Transverse colon (tissue), 4 donors: Measurements from ENCODE around the gene AK2. TPM values are rescaled to one million over a fixed set of nuclear protein-coding genes. Genes with fewer than 3 reads are reported as not detected.
"Not testable (repeated sequence)": the region's sequence is repeated elsewhere in the genome, so short reads cannot be mapped to it uniquely, and the experiment has no call there.

Experiments used
- DNase-seq: peaks from one replicate; pipeline ENCODE4 v3.0.0-alpha.2; 2019
- H3K27ac ChIP-seq, 4 donors: fragments of 200-600 bp; sonication (generic); 2 replicates each; pipeline ENCODE4 v1.5.1; 2016 to 2018; ENCODE audit warnings: inconsistent platforms in 4 of 4
- H3K27me3 ChIP-seq: fragments of 200-600 bp; sonication (generic); 2 replicates; pipeline ENCODE4 v1.5.1; 2017; ENCODE audit warnings: inconsistent platforms
- H3K36me3 ChIP-seq, 4 donors: fragments of 200-600 bp; sonication (generic); 2 replicates each; pipeline ENCODE4 v1.5.1; 2017 to 2019; ENCODE audit warnings: inconsistent platforms in 4 of 4
- H3K4me1 ChIP-seq, 4 donors: fragments of 200-600 bp; sonication (generic); 2 replicates each; pipeline ENCODE4 v1.5.1; 2017 to 2020; ENCODE audit warnings: inconsistent platforms in 4 of 4
- H3K4me3 ChIP-seq, 4 donors: fragments of 200-600 bp; sonication (generic); 1 replicate in 1 of 4; 2 replicates in 3 of 4; pipeline versions ENCODE4 v1.5.1 to v1.6.1; 2017 to 2019; ENCODE audit warnings: inconsistent platforms in 4 of 4
- H3K9me3 ChIP-seq, 2 donors: fragments of 200-600 bp; sonication (generic); 2 replicates each; pipeline ENCODE4 v1.5.1; 2017 to 2019; ENCODE audit warnings: inconsistent platforms in 2 of 2
- EP300 ChIP-seq: sonication (generic); formaldehyde crosslinking; IDR thresholded peaks from one replicate; pipeline ENCODE4 v1.6.1; 2017; ENCODE audit warnings: antibody characterized with exemption, low read depth
- POLR2A ChIP-seq: fragments of 450-650 bp; IDR thresholded peaks from one replicate; pipeline ENCODE4 v1.6.1; 2016; ENCODE audit warnings: antibody characterized with exemption, mild to moderate bottlenecking, moderate library complexity
- POLR2AphosphoS5 ChIP-seq, 3 donors: sonication (generic); formaldehyde crosslinking; IDR thresholded peaks; one replicate each; pipeline ENCODE4 v1.6.1; 2016; ENCODE audit warnings: antibody characterized with exemption in 3 of 3
- WGBS, 2 donors: methylation state at CpG; one replicate each; pipeline ENCODE4 v1.1.5; 2018; ENCODE audit warnings: low coverage in 1 of 2; 5-methylcytosine and 5-hydroxymethylcytosine counted together
- in situ Hi-C, 4 donors: fragments of 200-750 bp; cut with MboI; loops; one replicate each; pipeline versions ENCODE4 v1.15.0 to v1.15.1; 2017; ENCODE audit warnings: low sequenced_read_pairs in 3 of 4, low pct_ligation_motif_present in 1 of 4, low pct_unique_long_range_greater_than_20kb in 1 of 4
- intact Hi-C: fragments of 100-400 bp; cut with DNase I; formaldehyde crosslinking; loops from one replicate; pipeline ENCODE4 v1.15.1; 2023; ENCODE audit warnings: low total_unique reads
- total RNA-seq, 4 donors: library from RNA; depleted of rRNA; stranded (reverse); fragments of >200 nt; gene quantifications; one replicate each; pipeline ENCODE4 v1.1.0, GENCODE V29; 2016
- TF ChIP-seq, protein P1 (sequence below), 5 experiments: fragments of 200-600 bp in 3 of 5; fragments of 450-650 bp in 2 of 5; sonication (generic) in 3 of 5; IDR thresholded peaks; 1 replicate in 2 of 5; 2 replicates in 3 of 5; pipeline ENCODE4 v1.5.1; 2016 to 2017; ENCODE audit warnings: antibody characterized with exemption in 5 of 5, inconsistent platforms in 3 of 5, mild to moderate bottlenecking in 2 of 5, moderate library complexity in 1 of 5

Gene AK2
- total RNA-seq, 4 donors from 2014 or later: 209 to 296 (median 211) TPM

DNA sequence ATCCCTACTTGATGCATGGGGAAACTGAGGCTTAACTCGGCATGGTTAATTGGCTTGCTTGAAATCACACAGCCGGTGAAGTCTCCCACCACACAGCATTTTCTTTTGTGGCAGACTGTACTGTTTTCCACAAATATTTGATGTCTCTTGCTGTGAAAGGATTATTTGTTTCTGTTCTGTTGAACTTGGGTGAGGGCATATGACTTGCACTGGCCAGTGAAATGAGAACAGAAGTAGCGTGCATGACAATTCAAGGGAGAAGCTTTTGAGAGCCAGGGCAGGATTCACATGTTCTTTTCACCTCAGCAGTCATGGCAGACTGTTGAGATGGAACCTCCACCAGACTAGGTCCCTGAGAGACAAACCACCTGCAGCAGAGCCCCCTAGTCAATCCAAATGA lies 11.7 kb upstream of the AK2 start:
- DNase-seq: no peak
- TF ChIP-seq POLR2AphosphoS5 (IDR thresholded peaks at IDR 0.05): no peak
- TF ChIP-seq POLR2A: no peak
- TF ChIP-seq, protein P1, sequence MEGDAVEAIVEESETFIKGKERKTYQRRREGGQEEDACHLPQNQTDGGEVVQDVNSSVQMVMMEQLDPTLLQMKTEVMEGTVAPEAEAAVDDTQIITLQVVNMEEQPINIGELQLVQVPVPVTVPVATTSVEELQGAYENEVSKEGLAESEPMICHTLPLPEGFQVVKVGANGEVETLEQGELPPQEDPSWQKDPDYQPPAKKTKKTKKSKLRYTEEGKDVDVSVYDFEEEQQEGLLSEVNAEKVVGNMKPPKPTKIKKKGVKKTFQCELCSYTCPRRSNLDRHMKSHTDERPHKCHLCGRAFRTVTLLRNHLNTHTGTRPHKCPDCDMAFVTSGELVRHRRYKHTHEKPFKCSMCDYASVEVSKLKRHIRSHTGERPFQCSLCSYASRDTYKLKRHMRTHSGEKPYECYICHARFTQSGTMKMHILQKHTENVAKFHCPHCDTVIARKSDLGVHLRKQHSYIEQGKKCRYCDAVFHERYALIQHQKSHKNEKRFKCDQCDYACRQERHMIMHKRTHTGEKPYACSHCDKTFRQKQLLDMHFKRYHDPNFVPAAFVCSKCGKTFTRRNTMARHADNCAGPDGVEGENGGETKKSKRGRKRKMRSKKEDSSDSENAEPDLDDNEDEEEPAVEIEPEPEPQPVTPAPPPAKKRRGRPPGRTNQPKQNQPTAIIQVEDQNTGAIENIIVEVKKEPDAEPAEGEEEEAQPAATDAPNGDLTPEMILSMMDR (IDR thresholded peaks at IDR 0.05): no peak
- TF ChIP-seq EP300: no peak
- in situ Hi-C loops (no loop called here), intact Hi-C loops (no loop called here)
- Histone ChIP-seq H3K9me3 (no peaks in the 10 kb centered on the region), H3K36me3 (no peaks in the 10 kb centered on the region), H3K4me3 (no peak overlapping the region), H3K27ac (peak overlapping the region in 1 of 4 donors; percentile 30), H3K27me3 (no peaks in the 10 kb centered on the region), H3K4me1 (peaks cover 3 to 27% (median 5%) of the 10 kb centered on the region in 4 donors)
- WGBS, 2 donors: 57 to 83% methylated on average over 1 to 3 of the region's 3 CpGs

DNA sequence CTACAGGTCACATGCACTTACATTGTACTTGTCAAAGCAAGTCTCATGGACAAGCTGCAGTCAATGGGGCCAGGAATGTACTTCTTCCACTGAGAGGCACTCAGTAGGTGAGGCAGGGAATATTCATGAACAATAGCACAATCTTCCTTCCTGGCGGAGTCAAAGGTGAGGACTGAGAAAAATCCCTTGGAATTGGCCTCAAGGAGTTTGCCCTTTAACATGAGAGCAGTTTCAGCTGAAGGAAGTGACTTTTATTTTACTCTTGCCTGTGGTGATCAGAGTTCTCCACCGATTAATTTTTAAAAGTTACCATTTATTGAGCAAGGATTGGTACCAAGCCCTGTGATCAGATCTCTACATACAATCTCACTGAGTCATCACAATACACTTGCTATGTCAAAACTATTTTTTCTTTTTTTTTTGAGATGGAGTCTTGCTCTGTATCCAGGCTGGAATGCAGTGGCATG lies 11.2 kb upstream of the AK2 start:
- Histone ChIP-seq H3K4me1 (peaks cover 3 to 27% (median 5%) of the 10 kb centered on the region in 4 donors), H3K4me3 (no peak overlapping the region), H3K9me3 (no peaks in the 10 kb centered on the region), H3K36me3 (no peaks in the 10 kb centered on the region), H3K27ac (peak overlapping the region in 2 of 4 donors; percentile 2 to 30), H3K27me3 (no peaks in the 10 kb centered on the region)
- 76 to 84% methylated on average over 2 of the region's 2 CpGs for WGBS, 2 donors
- TF ChIP-seq, protein P1 (IDR thresholded peaks at IDR 0.05): no peak
- TF ChIP-seq EP300 (no peak), POLR2AphosphoS5 (IDR thresholded peaks at IDR 0.05) (no peak), POLR2A (no peak)
- DNase-seq: no peak
- intact Hi-C loops (no loop called here), in situ Hi-C loops (no loop called here)

DNA sequence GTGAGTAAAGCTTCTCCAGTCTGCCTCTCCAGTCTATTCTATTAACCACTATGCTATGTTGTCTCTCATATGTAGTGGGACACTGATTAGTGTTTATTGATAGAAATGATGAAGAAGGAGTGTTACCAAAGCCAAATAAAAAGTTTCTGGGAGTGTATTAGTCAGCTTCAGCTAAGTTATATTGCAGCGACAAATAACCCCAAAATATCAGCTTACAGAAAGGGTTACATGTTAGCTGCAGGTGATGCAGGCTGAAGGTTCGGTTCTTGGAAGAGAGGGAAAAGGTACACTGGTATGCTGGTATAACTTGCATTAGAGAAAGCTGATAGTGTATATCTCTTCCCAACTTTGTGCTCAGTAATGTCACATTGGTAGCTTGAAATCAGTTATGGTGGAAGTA lies 10.6 kb upstream of the AK2 start:
- in situ Hi-C loops: no loop called here

DNA sequence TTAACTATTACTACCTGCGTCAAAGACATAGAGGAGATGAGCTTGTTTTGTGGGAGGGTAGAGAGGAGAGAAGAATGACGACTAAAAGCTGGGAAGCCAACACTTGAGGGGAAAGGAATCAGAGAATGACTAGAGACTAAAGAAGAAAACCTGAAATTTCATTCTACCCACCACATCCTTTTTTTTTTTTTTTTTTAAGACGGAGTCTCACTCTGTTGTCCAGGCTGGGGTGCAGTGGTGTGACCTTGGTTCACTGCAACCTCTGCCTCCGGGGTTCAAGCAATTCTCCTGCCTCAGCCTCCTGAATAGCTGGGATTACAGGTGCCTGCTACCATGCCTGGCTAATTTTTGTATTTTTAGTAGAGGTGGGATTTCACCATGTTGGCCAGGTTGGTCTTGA lies 9.6 kb upstream of the AK2 start:
- H3K36me3 ChIP-seq, H3K4me3 ChIP-seq, H3K27ac ChIP-seq, H3K27me3 ChIP-seq, DNase-seq, intact Hi-C loops, H3K9me3 ChIP-seq, in situ Hi-C loops: not testable (repeated sequence)
- peaks cover 3 to 27% (median 5%) of the 10 kb centered on the region in 4 donors for H3K4me1 ChIP-seq
- 89 to 90% methylated on average over 2 to 4 of the region's 4 CpGs for WGBS, 2 donors

More for the DNA sequence above, 10.6 kb upstream of the AK2 start:
- no peaks in the 10 kb centered on the region for H3K9me3 ChIP-seq
- no peaks in the 10 kb centered on the region for H3K27me3 ChIP-seq
- no peak for DNase-seq
- no peaks in the 10 kb centered on the region for H3K36me3 ChIP-seq
- intact Hi-C loops: no loop called here
- H3K27ac ChIP-seq: peak overlapping the region in 2 of 4 donors; percentile 2 to 30
- TF ChIP-seq POLR2AphosphoS5 (IDR thresholded peaks at IDR 0.05): no peak
- TF ChIP-seq POLR2A: no peak
- TF ChIP-seq, protein P1 (IDR thresholded peaks at IDR 0.05): no peak
- TF ChIP-seq EP300: no peak
- 90 to 93% methylated on average over 2 of the region's 2 CpGs for WGBS, 2 donors
- no peak overlapping the region for H3K4me3 ChIP-seq
- peaks cover 3 to 27% (median 5%) of the 10 kb centered on the region in 4 donors for H3K4me1 ChIP-seq

DNA sequence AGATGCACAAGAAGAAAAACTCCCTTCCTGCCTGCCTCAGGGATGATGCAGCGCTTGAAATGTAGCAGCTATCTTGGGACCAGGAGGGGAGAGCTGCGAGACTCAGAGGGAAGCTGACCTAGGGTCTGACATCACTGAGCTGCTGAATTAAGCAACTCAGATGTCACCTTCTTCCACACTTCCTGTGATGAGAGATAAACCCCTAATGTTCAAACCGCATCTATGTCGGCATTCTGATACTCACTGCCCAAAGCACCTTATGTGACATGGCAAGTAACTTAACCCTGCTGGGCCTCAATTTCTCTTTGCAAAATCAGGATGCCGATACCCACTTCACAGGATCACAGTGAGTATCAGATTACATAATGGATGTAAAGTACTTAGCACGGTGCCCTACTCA lies 9.1 kb upstream of the AK2 start:
- intact Hi-C loops: no loop called here
- WGBS, 2 donors: 59 to 78% methylated on average over 4 to 6 of the region's 6 CpGs
- no peaks in the 10 kb centered on the region for H3K9me3 ChIP-seq
- H3K4me3 ChIP-seq: no peak overlapping the region
- H3K27ac ChIP-seq: peak overlapping the region in 1 of 4 donors; percentile 17
- H3K4me1 ChIP-seq: peaks cover 3 to 27% (median 5%) of the 10 kb centered on the region in 4 donors
- no peaks in the 10 kb centered on the region for H3K36me3 ChIP-seq
- no peaks in the 10 kb centered on the region for H3K27me3 ChIP-seq
- in situ Hi-C loops: no loop called here
- no peak for DNase-seq
- TF ChIP-seq, protein P1 (IDR thresholded peaks at IDR 0.05): no peak
